Medulla oblongata (tissue), 1 donor: ENCODE measurements around the gene CARD14.
"Not testable (repeated sequence)": the region's sequence is repeated elsewhere in the genome, so short reads cannot be mapped to it uniquely, and the experiment has no call there.

Experiments used
- DNase-seq: peaks from one replicate; pipeline ENCODE4 v3.0.0-alpha.2; 2015; ENCODE audit errors: extremely low spot score

CARD14 gene

DNA sequence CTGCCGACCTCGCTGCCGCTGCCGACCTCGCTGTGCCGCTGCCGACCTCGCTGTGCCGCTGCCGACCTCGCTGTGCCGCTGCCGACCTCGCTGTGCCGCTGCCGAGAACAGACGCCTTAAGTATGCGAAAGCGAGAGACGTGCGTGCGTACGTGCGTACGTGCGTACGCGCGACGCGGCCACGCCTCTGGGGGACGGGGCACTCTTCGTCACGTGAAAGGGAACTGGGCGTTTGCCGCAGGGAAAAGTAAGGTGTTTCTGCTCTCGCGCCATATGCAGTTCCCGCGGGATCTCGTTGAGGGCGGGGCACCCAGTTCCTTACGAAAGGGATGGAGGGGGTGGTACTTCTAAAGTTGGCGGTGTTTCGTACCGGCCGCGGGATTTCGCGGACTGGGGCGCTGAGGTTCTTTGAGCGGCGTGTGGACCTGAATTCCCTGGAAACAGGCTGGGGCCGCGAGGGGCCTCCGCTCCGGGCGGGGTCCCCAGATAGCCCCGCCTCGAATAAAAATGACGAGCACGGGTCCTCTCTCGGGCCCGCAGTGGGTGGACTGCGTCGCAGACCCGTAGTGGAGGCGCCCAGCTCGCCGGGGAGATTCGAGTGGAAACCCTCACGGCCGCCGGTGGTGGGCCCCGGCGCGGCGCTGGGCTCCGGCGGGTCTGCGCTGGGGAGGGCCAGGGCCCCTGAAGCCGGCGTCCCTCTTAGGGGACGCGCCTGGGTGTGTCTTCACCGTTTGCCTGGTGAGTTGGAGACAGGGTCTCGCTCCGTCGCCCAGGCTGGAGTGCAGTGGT is 22.6 kb upstream of the CARD14 start, which contains the start of gene EIF4A3:
Gene EIF4A3 (minus strand): TSS at position 94 of the 788 bp plus-strand sequence. CDS start 167 bp downstream, outside the sequence.
- peak; percentile 98 for DNase-seq

DNA sequence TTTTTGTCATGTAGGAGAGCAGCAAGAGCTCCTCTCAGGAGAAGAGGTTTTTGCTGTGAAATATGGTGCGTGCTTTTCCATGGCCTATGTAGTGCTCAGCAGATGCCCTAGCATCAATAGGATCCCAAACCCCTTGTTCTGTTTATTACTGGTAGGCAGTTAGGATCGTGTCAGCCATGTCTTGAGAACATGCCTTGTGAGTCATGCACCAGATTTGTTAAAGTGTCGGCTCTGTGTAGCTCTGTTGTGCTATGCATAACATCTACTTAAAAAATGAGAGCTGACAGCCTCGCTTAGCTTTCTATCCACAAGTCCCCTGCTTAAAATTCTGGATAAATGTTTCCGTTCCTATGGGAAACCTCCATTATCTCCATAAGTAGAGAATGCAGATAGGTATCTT is 18.5 kb upstream of the CARD14 start:
- DNase-seq, result no peak

DNA sequence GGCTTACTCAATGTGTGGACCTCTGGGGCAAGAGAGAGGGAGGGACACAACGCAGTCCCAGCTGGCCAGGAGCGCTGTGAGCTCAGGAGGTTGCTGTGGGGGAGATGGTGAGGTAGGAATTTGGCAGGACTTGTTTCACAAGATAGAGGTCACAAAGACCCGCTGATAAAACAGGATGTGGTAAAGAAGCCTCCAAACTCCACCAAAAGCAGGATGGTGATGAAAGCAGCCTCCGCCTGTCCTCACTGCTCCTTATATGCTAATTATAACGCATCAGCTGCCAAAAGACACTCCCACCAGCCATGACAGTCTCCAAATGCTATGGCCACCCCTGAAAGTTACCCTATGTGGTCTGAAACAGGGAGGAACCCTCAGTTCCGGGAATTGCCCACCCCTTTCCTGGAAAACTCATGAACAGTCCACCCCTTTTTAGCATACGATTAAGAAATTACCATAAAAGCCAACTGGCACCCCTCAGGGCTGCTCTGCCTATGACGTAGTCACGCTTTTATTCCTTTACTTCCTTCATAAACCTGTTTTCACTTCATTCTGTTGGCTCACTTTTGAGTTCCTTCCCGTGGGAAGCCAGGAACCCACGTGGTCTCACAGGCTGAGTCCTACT is 17.6 kb upstream of the CARD14 start:
- no peak for DNase-seq

DNA sequence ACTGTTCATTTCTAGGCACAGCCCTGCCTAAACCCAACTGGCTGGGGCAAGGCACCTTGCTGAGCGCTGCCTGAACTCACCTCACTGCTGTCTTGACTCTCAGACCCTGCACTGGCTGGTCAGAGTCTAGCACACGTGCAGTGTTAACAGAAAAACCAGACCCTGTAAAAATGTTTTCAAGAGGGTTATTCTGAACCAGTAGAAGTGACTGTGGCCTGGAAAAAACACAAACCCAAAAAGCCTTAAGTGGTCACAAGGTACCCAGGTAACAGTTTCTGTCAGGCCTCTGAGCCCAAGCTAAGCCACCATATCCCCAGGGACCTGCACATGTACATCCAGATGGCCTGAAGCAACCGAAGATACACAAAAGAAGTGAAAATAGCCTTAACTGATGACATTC is 16.8 kb upstream of the CARD14 start:
- no peak for DNase-seq

DNA sequence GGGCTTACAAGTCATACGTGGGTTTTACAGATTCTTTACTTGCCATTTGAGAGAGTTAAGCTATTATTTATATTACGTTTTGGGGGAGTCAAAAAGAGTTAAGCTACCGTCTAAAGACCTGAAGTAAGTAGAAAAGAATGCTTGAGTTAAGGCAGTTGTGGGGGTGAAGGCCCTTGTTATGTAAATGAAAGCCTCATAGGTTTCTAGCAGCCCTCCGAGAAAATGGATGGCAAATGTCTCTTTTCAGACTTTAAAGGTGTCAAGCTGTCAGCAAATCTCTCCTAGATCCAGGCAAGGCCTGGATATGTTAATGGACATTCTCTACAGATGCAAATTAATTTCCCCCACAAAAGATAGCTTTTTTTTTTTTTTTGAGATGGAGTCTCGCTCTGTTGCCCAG is 15.7 kb upstream of the CARD14 start:
- DNase-seq, result no peak

DNA sequence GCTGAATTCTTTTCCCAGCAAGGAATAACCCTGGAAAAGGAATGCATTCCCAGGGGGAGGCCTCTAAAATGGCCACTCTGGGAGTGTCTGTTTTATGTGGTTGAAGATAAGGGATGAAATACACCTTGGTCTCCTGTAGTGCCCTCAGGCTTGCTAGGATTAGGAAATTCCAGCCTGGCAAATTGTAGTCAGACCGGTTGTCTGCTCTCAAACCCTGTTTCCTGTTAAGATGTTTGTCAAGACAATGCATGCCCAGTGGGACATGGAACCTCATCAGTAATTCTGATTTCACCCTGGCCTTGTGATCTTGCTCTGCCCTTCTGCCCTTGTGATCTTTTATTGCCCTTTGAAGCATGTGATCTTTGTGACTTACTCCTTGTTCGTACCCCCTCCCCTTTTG is 14.2 kb upstream of the CARD14 start:
- not testable (repeated sequence) for DNase-seq

DNA sequence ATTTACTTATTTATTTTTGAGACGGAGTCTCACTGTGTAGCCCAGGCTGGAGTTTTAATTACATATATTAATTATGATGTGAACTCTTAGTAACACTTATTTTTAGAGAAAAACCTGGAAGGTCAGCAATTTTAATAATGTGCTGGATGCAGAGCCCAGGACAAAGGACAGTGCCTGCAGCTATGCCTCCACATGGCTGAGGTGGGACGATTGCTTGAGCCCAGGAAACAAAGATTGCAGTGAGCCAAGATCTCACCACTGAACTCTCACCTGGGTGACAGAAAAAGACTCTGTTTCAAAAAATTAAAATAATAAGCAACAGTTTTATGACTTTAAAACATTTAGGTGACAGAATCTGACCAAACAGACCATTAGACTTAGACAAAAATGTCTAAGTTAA is 11.0 kb upstream of the CARD14 start:
- DNase-seq, result no peak

DNA sequence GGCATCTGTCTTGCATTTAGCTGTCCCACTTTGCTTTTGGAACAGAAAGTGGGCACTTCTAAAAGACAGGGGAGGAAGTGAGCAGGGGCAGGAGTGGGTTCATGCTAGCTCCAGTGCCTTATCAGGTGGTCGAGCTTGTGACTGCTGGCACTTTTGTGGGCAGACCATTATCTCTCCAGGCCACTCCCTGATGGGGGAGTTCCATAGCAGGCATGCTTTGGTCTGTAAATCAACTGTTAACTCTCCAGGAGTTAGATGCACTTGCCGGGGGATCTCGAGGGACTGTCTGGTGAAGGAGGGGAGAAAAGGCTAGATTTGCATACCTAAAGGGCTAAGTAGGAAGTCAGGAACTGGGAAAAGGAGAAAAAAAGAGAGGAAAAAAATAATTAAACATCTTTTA is 9.3 kb upstream of the CARD14 start:
- no peak for DNase-seq

DNA sequence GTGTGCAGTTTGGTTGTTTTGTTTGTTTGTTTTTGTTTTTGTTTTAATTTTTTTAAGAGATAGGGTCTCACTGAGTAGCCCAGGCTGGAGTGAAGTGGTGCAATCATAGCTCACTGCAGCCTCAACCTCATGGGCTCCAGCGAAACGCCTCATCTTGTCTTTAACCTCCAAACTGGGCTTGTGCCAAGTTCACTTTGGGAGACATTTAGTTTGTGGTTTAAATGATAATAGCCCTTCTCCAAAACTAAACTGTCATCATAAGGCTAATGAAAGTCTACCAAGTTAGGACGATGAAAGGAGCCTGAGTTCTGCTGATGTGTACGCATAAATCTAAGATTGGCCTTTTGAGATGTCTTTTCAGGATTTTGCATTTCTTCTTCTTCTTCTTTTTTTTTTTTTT is 6.5 kb upstream of the CARD14 start:
- no peak for DNase-seq

DNA sequence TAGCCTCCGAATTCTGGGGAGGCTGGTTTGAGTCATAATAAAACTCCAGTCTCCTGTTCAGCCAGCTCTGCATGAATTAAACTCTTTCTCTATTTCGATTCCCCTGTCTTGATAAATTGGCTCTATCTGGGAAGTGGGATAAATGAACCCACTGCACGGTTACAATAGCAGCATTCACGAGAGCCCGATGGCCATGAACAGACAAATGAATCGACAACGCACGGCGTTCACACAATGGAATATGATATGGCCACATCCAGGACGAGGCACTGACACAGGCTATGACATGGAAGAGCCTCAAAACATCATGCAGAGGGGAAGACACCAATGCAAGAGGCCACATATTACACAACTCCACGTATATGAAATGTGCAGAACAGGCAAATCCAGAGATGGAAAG is 5.6 kb upstream of the CARD14 start:
- DNase-seq, result peak; percentile 10

DNA sequence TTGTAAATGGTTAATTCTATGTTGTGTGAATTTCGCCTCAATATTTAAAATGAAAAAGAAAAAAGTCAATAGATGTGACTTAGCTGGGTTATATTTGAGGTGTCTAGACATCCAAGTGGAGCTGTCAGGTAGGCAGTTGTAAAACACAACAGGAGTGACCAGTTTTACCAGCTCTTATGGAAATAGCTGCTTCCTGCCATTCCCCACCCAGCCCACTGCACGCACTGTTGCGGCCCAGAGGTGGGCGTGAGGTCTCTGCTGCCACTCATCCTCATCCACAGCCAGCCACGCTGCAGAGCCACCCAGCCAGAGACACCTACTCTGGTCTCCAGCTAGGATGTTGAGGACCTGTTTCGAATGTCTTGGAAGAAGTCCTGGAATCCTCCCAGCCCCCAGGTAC is 3.4 kb upstream of the CARD14 start:
- DNase-seq, result no peak

DNA sequence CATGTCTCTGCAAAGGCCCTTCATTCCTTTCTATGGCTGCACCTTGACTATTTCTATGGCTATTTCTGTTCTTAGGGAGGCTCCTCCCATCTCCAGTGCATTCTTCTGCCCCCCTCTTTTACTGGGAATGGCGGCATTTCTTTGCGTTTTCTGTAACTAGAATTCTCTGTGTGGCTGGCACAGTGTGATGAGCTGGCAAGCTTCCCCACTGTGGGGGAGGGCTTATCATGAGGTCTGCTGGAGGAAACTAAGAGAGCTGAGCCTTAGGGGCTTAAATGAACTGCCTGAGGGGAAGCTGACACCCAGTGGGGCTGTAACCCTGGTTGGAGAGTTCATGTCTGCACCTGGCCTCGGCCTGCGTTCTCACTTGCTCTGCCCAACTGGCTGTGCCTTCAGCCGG is 1.5 kb upstream of the CARD14 start:
- no peak for DNase-seq

DNA sequence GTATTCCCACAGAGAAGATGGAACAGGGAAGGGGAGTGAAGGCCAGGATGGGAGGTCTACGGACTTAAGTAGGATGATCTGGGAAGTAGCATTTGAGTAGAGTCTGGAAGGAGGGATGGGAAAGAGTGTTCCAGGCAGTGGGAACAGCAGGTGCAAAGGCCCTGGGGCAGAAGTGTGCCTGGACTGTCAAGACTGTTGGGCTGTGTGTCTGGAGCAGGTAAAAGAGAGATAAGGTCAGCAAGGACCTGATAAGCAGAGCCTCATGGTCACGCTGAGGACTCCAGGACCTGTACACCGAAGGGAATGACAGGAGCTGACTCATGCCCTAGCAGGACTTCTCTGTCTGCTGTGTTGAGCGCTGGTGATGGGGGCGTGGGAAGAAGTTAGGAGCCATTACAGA is 723 bp upstream of the CARD14 start:
- no peak for DNase-seq

DNA sequence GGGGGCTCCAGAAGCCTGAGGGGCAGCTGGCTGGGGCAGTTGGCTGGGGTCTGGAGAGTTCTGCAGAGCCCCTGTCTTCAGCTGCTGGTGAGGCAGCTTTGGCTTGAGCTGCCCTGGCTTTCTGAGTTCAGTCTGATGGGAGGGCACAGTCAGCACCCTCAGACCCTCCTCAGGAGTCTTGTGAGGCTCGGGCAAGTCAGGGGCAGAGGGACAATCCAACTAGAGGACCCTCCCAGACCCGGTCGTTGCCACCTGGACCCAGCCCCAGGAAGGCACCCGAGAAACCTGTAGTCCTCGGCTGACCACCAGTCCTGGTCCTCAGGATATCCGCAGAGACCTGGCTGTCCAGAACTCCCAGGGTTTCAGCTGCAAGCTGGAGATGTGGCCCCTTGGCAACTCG is 1.9 kb downstream of the CARD14 start:
- no peak for DNase-seq

DNA sequence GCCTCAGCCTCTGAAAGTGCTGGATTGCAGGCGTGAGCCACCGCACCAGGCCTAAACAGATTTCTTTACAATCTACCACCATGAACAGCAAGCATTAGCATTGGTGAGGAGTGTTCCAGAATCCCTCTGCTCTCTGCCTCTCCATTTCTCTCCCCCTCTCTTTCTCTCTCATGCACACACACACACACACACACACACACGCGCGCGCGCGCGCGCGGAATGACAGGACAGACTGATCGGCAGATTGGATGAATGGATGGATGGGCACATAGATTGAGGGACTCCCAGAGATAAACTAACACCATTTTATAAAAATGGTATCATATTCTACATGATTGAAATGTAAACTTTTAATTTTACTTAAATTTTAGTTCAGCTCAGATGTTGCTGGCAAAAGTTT is 3.3 kb downstream of the CARD14 start:
- DNase-seq, result no peak

DNA sequence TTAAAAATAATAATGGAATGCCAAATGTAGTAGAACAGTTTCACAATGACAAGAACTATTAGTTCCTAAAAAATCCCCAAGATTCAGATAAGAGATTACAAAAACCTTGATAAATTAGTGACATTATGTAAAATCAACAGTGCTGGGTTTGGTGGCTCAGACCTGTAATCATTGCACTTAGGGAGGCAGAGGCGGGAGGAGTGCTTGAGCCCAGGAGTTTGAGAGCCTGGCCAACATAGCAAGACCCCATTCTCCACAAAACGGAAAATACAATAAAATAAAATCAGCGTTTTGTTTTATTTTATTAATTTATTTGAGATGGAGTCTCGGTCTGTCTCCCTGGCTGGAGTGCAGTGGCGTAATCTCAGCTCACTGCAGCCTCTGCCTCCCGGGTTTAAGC is 4.1 kb downstream of the CARD14 start:
- DNase-seq, result no peak

DNA sequence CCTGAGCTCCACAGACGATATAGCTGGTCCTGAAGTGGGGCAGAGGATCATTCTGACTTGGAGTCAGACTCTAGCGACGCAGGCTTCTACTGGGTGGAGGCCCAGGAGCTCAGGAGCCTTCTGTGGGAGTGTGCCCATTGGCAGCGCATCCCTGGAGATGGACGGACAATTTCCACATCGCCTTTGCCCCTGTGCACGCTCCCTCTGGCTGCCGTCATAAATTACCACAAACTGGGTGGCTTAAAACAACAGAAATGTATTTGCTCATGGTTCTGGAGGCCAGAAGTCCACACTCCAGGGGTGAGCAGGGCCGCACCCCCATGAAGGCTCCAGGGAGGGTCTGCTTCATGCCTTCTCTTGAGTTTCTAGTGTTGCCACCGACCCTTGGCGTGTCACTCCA is 6.9 kb downstream of the CARD14 start:
- no peak for DNase-seq

DNA sequence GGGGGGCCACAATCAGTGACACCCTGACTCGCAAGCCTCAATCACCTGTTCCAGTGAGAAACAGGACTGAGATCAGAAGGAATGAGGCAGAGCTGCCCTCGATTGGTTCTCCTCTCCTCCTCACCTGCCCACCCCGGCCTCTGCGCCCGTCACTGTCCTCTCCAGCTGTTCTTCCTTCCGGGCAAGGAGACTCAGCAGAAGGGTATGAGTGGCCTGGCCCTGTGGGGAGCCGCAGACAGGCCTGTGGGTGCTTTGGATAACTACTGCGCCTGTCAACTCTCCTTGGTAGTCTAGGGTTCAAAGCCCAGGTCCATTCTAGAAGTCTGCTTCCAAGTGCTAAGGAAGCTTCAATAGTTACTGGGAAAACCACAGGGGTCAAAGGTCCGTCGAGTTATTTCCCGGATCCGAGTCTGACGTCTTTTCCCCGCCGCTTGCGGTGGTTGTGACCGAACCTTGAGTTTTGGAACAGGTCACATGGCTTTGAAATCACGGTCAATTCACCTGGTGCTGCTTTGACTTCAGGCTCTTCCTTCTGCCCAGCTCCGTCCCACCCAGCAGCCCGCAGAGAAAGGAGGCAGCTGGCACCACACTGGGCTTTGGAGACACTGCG is 8.3 kb downstream of the CARD14 start:
- no peak for DNase-seq

DNA sequence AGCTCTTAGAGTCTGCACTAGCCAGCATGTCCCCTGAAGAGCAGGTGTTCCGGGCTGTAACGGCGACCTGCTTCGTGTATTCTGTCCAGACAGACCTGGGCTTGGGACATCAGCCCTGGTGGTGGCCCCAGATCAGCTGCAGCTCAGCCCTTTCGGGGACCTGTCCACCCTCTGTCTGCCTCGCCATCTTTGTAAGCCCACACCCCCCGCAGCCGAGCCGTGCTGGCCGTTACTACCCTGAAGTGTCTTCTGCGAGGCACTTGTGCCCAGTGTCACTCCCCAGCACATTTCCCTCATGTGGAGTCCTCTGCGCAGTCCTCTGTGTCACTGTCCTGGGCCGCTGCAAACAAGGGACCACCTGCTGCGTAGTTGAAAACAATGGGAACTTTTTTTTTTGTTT is 10.4 kb downstream of the CARD14 start:
- no peak for DNase-seq

DNA sequence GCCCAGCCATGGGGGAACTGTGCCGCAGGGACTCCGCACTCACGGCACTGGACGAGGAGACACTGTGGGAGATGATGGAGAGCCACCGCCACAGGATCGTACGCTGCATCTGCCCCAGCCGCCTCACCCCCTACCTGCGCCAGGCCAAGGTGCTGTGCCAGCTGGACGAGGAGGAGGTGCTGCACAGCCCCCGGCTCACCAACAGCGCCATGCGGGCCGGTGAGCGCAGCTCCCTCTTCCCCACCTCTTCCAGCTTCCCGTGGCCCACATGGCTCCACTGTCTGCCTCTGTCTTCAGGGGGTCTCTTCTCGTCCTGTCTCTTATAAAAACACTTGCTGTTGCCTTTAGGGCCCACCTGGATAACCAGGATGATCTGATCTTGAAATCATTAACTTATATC is 11.6 kb downstream of the CARD14 start:
- no peak for DNase-seq

DNA sequence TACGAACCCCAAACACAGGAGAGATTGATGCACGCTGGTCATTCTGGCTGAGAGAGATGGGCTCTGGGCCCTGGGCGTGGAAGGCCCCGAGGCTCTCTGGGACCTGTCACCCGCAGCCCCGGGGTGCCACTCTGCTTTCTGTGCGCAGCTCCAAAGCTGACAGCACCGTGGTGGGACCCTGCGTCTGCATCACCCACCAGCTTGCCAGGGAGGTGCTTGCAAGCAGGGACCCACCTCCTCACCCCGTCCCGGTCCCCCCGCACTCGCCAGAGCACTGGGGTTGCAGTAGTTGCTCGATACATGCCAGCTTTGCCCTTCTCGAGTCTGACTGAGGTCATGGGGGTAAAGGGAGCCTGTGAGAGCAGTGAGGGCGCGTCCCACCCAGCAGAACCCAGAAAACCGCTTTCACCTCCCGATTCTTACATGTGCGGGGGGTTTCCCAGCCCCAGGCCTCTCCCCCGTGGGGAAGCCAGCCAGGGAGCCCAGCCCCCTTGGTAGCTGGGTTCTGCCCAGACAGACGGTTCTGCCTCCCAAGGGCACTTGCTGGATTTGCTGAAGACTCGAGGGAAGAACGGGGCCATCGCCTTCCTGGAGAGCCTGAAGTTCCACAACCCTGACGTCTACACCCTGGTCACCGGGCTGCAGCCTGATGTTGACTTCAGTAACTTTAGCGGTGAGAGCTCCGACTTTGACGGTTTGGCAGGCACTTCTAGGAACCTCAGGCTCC is 12.5 kb downstream of the CARD14 start:
- no peak for DNase-seq

DNA sequence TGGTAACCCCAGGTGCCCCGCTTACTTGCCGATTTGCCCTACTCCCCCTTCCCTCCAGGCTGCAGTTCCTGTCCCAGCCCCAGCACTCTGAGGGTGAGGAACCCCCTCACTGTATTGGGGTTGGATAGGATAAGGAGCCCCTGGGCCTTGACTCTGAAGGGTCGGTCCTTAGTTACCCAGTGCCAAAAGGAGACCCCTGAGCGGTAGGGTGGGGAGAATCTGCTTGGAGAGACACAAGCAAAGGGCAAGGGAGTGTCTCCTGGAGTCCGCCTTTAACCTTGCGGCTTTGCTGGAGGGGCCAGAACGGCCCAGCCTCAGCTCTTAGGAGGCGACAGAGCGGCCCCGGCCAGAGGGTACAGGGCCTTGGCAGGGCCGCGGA is 13.0 kb downstream of the CARD14 start:
- DNase-seq, result no peak
